Measurements from ENCODE around the gene TIMM23.

GRCh38 chr10:46000538-46000937 lies 28.2 kb downstream of the TIMM23 start:
- TF ChIP-seq CTCF (IDR thresholded peaks at IDR 0.05; ENCODE audit: insufficient read depth, low read length, poor library complexity, severe bottlenecking) (no peak), EZH2phosphoT487 (conservative IDR thresholded peaks at IDR 0.05; ENCODE audit: low read length) (no peak)
